Measurements from ENCODE around the gene EGFL6.

GRCh38 chrX:13620207-13620606, 50.8 kb downstream of the EGFL6 start:
- TF ChIP-seq CTCF (conservative IDR thresholded peaks at IDR 0.05; ENCODE audit: low read depth, low read length) (no peak), EZH2phosphoT487 (IDR thresholded peaks at IDR 0.05; ENCODE audit: borderline replicate concordance, low read length) (no peak), EZH2 (IDR thresholded peaks at IDR 0.05; ENCODE audit: low read length, unreplicated experiment) (no peak)

Measured in PC-3 (cell line).